WERI-Rb-1 (cell line): Measurements from ENCODE around the gene PRSS23.
"Not testable (repeated sequence)": the region's sequence is repeated elsewhere in the genome, so short reads cannot be mapped to it uniquely, and the experiment has no call there.

Experiments
- DNase-seq: peaks from one replicate; pipeline ENCODE4 v3.0.0-alpha.2; 2020
- H3K27ac ChIP-seq: fragments of 250-450 bp; sonication (Bioruptor Pico); 2 replicates; pipeline ENCODE4 v1.5.1; 2020; ENCODE audit warnings: mild to moderate bottlenecking, moderate library complexity
- H3K27me3 ChIP-seq: fragments of 250-450 bp; sonication (Bioruptor Pico); 2 replicates; pipeline ENCODE4 v1.5.1; 2021; ENCODE audit warnings: mild to moderate bottlenecking, low read depth, moderate library complexity; ENCODE audit not compliant: insufficient read depth, severe bottlenecking
- H3K36me3 ChIP-seq: fragments of 250-450 bp; sonication (Bioruptor Pico); 2 replicates; pipeline ENCODE4 v1.5.1; 2020; ENCODE audit warnings: mild to moderate bottlenecking, moderate library complexity
- H3K4me3 ChIP-seq: 2 replicates; pipeline ENCODE4 v1.5.1; 2011; ENCODE audit warnings: low read depth, mild to moderate bottlenecking, control low read depth, low read length
- H3K9me3 ChIP-seq: fragments of 250-450 bp; sonication (Bioruptor Pico); 2 replicates; pipeline ENCODE4 v1.5.1; 2021; ENCODE audit warnings: mild to moderate bottlenecking, moderate library complexity; ENCODE audit not compliant: severe bottlenecking
- CTCF ChIP-seq: IDR thresholded peaks from 2 replicates; pipeline ENCODE4 v1.5.1; 2011; ENCODE audit warnings: low read depth, mild to moderate bottlenecking, control low read depth, inconsistent platforms, low read length

The PRSS23 gene

GRCh38 chr11:86761978-86762377, 38.4 kb upstream of the PRSS23 start:
- no peak overlapping the region for H3K4me3 ChIP-seq
- DNase-seq, result no peak
- TF ChIP-seq CTCF, result no peak
- no peaks in the 10 kb centered on the region for H3K9me3 ChIP-seq
- no peak overlapping the region for H3K27ac ChIP-seq
- no peaks in the 10 kb centered on the region for H3K36me3 ChIP-seq
- H3K27me3 ChIP-seq, result no peaks in the 10 kb centered on the region

GRCh38 chr11:86765203-86765602, 35.1 kb upstream of the PRSS23 start:
- no peak overlapping the region for H3K4me3 ChIP-seq
- no peak for TF ChIP-seq CTCF
- H3K27me3 ChIP-seq, result no peaks in the 10 kb centered on the region
- no peaks in the 10 kb centered on the region for H3K9me3 ChIP-seq
- H3K27ac ChIP-seq, result no peak overlapping the region
- no peaks in the 10 kb centered on the region for H3K36me3 ChIP-seq
- DNase-seq, result no peak

GRCh38 chr11:86765878-86766277, 34.5 kb upstream of the PRSS23 start:
- no peak for DNase-seq
- Histone ChIP-seq H3K36me3 (no peaks in the 10 kb centered on the region), H3K27me3 (no peaks in the 10 kb centered on the region), H3K4me3 (no peak overlapping the region), H3K27ac (no peak overlapping the region), H3K9me3 (peaks cover under 1% of the 10 kb centered on the region)
- TF ChIP-seq CTCF, result no peak

GRCh38 chr11:86769219-86769618, 31.1 kb upstream of the PRSS23 start:
- Histone ChIP-seq H3K36me3 (no peaks in the 10 kb centered on the region), H3K4me3 (no peak overlapping the region), H3K9me3 (peaks cover 11% of the 10 kb centered on the region), H3K27ac (no peak overlapping the region), H3K27me3 (no peaks in the 10 kb centered on the region)
- DNase-seq, result no peak
- no peak for TF ChIP-seq CTCF

- not testable (repeated sequence) for H3K27me3 ChIP-seq, H3K4me3 ChIP-seq, DNase-seq, H3K27ac ChIP-seq, H3K36me3 ChIP-seq
- H3K9me3 ChIP-seq, result peaks cover 11% of the 10 kb centered on the region
These were observed 29.8 kb upstream of the PRSS23 start for GRCh38 chr11:86770473-86771027.

GRCh38 chr11:86772999-86773398, 27.3 kb upstream of the PRSS23 start:
- TF ChIP-seq CTCF, result no peak
- Histone ChIP-seq H3K9me3 (peaks cover 11% of the 10 kb centered on the region), H3K36me3 (no peaks in the 10 kb centered on the region), H3K4me3 (no peak overlapping the region), H3K27me3 (no peaks in the 10 kb centered on the region), H3K27ac (no peak overlapping the region)
- DNase-seq, result no peak
